Gastrocnemius medialis (tissue), 4 donors: ENCODE data around the gene ZNF587. TPM values are rescaled to one million over a fixed set of nuclear protein-coding genes. Genes with fewer than 3 reads are reported as not detected.
"Not testable (repeated sequence)": the region's sequence is repeated elsewhere in the genome, so short reads cannot be mapped to it uniquely, and the experiment has no call there.

Source experiments
- ATAC-seq, 2 donors: fragments of 150-250 bp; one replicate each; pipeline ENCODE4 v1.9.1; 2016
- DNase-seq, 2 donors: peaks; one replicate each; pipeline ENCODE4 v3.0.0-alpha.2; 2019
- H3K27ac ChIP-seq, 4 donors: fragments of 200-600 bp; sonication (generic); 1 replicate in 1 of 4; 2 replicates in 3 of 4; pipeline ENCODE4 v1.5.1; 2016 to 2018; ENCODE audit warnings: mild to moderate bottlenecking in 2 of 4, moderate library complexity in 1 of 4
- H3K27me3 ChIP-seq, 3 donors: fragments of 200-600 bp; sonication (generic) in 2 of 3; 1 replicate in 1 of 3; 2 replicates in 2 of 3; pipeline versions ENCODE4 v1.5.1 to v1.6.0; 2016 to 2019; ENCODE audit warnings: mild to moderate bottlenecking in 1 of 3, moderate library complexity in 1 of 3
- H3K36me3 ChIP-seq, 2 donors: fragments of 200-600 bp; sonication (generic) in 1 of 2; one replicate each; pipeline ENCODE4 v1.5.1; 2017 to 2018
- H3K4me1 ChIP-seq, 2 donors: fragments of 200-600 bp; sonication (generic) in 1 of 2; one replicate each; pipeline ENCODE4 v1.5.1; 2016 to 2017; ENCODE audit warnings: mild to moderate bottlenecking in 2 of 2
- H3K4me3 ChIP-seq, 4 donors: fragments of 200-600 bp; sonication (generic) in 3 of 4; 1 replicate in 1 of 4; 2 replicates in 3 of 4; pipeline ENCODE4 v1.5.1; 2016 to 2019; ENCODE audit warnings: mild to moderate bottlenecking in 2 of 4
- H3K9me3 ChIP-seq, 3 donors: fragments of 200-600 bp; sonication (generic) in 2 of 3; 1 replicate in 1 of 3; 2 replicates in 2 of 3; pipeline ENCODE4 v1.5.1; 2016 to 2019
- POLR2A ChIP-seq, 2 donors: fragments of 450-650 bp; IDR thresholded peaks; one replicate each; pipeline ENCODE4 v1.6.1; 2017; ENCODE audit warnings: antibody characterized with exemption in 2 of 2, mild to moderate bottlenecking in 2 of 2, moderate library complexity in 2 of 2
- in situ Hi-C, 4 donors: fragments of 200-750 bp; cut with MboI; loops; one replicate each; pipeline versions ENCODE4 v1.15.0 to v1.8.0; 2017; ENCODE audit warnings: low sequenced_read_pairs in 4 of 4
- intact Hi-C: fragments of 100-400 bp; cut with DNase I; formaldehyde crosslinking; loops from one replicate; pipeline ENCODE4 v1.15.1; 2023; ENCODE audit warnings: low total_unique reads
- total RNA-seq, 4 donors: library from RNA; depleted of rRNA; stranded (reverse); fragments of >200 nt; gene quantifications; one replicate each; pipeline versions ENCODE4 v1.1.0 to v1.2.3, GENCODE V29; 2016
- TF ChIP-seq, protein P1 (sequence below), 5 experiments: fragments of 450-650 bp in 3 of 5; fragments of 200-600 bp in 2 of 5; sonication (generic) in 2 of 5; IDR thresholded peaks in 4 of 5; conservative IDR thresholded peaks in 1 of 5; 1 replicate in 4 of 5; 2 replicates in 1 of 5; pipeline ENCODE4 v1.5.1; 2016 to 2019; ENCODE audit warnings: antibody characterized with exemption in 5 of 5, mild to moderate bottlenecking in 3 of 5, moderate library complexity in 3 of 5

ZNF587 gene
- total RNA-seq, 4 donors from 2014 or later, result 4.5 to 9.0 (median 5.5) TPM

DNA sequence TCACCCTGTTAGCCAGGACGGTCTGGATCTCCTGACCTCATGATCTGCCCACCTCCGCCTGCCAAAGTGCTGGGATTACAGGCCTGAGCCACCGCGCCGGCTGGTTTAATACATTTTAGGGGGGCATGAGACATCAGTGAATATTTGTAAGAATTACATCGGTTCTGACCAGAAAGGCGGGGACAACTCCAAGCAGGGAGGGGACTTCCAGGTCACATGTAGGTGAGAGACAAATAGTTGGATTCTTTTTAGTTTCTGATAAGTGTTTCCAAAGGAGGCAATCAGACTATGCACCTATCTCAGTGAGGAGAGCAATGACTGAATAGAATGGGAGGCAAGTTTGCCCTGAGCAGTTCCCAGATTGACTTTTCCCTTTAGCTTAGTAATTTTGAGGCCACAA lies 31.3 kb upstream of the ZNF587 start:
- DNase-seq (no peak), ATAC-seq (no peak)
- TF ChIP-seq POLR2A (IDR thresholded peaks at IDR 0.05), result no peak
- TF ChIP-seq, protein P1, sequence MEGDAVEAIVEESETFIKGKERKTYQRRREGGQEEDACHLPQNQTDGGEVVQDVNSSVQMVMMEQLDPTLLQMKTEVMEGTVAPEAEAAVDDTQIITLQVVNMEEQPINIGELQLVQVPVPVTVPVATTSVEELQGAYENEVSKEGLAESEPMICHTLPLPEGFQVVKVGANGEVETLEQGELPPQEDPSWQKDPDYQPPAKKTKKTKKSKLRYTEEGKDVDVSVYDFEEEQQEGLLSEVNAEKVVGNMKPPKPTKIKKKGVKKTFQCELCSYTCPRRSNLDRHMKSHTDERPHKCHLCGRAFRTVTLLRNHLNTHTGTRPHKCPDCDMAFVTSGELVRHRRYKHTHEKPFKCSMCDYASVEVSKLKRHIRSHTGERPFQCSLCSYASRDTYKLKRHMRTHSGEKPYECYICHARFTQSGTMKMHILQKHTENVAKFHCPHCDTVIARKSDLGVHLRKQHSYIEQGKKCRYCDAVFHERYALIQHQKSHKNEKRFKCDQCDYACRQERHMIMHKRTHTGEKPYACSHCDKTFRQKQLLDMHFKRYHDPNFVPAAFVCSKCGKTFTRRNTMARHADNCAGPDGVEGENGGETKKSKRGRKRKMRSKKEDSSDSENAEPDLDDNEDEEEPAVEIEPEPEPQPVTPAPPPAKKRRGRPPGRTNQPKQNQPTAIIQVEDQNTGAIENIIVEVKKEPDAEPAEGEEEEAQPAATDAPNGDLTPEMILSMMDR (IDR thresholded peaks at IDR 0.05 in 4 of 5, conservative IDR thresholded peaks at IDR 0.05 in 1 of 5), result no peak
- no peak overlapping the region for H3K27ac ChIP-seq
- no peaks in the 10 kb centered on the region for H3K27me3 ChIP-seq
- in situ Hi-C loops (no loop called here), intact Hi-C loops (no loop called here)
- H3K4me3 ChIP-seq, result no peak overlapping the region
- no peaks in the 10 kb centered on the region for H3K36me3 ChIP-seq
- peaks cover 19 to 37% of the 10 kb centered on the region in 2 donors for H3K4me1 ChIP-seq
- no peaks in the 10 kb centered on the region for H3K9me3 ChIP-seq

DNA sequence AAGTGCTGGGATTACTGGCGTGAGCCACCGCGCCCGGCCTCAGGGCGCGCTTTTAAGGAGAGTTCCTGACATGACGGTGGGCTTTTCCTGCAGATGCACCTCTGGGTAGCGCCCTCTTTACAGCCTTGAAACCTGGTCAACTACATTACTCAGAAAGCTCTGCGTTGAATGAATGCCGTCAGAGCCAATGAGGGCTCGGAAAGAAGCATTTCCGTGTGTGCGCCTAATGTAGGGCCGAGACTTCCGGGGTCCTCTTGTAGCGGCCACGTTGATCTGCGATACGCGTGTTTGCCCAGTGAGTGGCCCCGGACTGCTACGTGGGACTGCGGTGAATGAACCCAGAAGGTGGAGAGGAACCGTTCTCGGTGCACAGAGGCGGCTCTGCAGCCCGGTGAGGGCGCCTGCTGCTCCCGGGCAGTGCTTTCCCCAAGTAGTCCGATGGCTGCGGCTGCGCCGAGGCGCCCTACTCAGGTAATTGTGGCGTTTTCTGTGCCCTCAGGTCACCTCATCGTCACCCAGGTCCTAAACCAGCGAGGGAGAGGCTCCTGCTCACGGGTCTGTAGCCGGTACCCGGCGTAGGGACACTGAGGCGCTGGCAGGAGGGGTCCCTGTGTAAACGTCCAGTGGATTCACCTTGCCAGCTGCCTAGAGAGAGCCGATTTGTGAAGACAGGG lies 30.0 kb upstream of the ZNF587 start:
- ATAC-seq (peak; percentile 85 to 91), DNase-seq (peak; percentile 71 to 81)
- no peaks in the 10 kb centered on the region for H3K27me3 ChIP-seq
- intact Hi-C loops, result no loop called here
- peak overlapping the region; percentile 66 to 98 (median 87) for H3K4me3 ChIP-seq
- H3K27ac ChIP-seq, result peak overlapping the region; percentile 75 to 92 (median 78)
- H3K4me1 ChIP-seq, result peaks cover 12 to 32% of the 10 kb centered on the region in 2 donors
- H3K36me3 ChIP-seq, result peaks cover 0 to 7% of the 10 kb centered on the region in 2 donors
- H3K9me3 ChIP-seq, result no peaks in the 10 kb centered on the region
- in situ Hi-C loops, result no loop called here
- peak; percentile 28 to 32 for TF ChIP-seq POLR2A (IDR thresholded peaks at IDR 0.05)
- TF ChIP-seq, protein P1 (IDR thresholded peaks at IDR 0.05 in 4 of 5, conservative IDR thresholded peaks at IDR 0.05 in 1 of 5), result no peak

DNA sequence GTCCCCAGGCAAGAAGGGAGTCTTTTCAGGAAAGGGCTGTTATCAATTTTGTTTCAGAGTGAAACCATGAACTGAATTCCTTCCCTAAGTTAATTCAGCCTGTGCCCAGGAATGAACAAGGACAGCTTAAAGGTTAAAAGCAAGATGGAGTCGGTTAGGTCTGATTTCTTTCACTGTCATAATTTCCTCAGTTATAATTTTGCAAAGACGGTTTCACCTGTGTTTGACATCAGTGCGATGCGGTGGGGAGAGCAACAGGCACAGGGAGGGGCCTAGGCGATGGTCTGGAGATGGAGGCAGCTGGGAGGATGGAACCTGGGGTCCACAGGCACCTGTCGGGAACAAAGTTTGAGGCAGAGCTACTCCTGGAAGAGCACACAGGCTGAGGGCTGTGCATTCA lies 29.1 kb upstream of the ZNF587 start:
- Histone ChIP-seq H3K4me1 (peaks cover 8 to 25% of the 10 kb centered on the region in 2 donors), H3K27ac (peak overlapping the region; percentile 75 to 92 (median 78))

DNA sequence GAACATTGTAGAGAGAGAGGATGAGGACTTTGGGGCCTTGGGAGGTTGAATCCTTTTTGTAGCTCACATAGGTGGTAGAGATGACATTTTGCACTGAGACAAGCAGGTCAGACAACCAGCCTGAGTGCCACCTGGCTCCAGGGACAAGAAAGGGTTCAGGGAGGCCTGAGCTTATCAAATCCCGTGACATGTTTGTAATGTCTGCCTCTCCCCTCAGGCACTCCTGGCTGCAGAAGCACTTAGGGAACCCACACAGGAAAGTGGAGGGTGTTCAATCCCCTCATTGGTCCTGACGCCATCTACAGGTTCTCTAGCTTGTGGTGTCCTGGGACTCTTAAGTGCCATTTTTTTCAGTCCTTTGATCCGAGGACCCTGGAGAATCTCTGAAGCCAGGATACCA lies 28.6 kb upstream of the ZNF587 start:
- peaks cover 8 to 25% of the 10 kb centered on the region in 2 donors for H3K4me1 ChIP-seq
- intact Hi-C loops, in situ Hi-C loops, H3K9me3 ChIP-seq, ATAC-seq, H3K4me3 ChIP-seq, H3K27ac ChIP-seq, H3K27me3 ChIP-seq, DNase-seq, H3K36me3 ChIP-seq: not testable (repeated sequence)

More for the DNA sequence above, 29.1 kb upstream of the ZNF587 start:
- no peak for DNase-seq
- Histone ChIP-seq H3K36me3 (peaks cover 0 to 7% of the 10 kb centered on the region in 2 donors), H3K9me3 (no peaks in the 10 kb centered on the region), H3K27me3 (no peaks in the 10 kb centered on the region), H3K4me3 (peak overlapping the region; percentile 66 to 98 (median 87))
- ATAC-seq, result no peak
- in situ Hi-C loops, result no loop called here
- TF ChIP-seq POLR2A (IDR thresholded peaks at IDR 0.05), result no peak
- TF ChIP-seq, protein P1 (IDR thresholded peaks at IDR 0.05 in 4 of 5, conservative IDR thresholded peaks at IDR 0.05 in 1 of 5), result no peak
- intact Hi-C loops, result no loop called here

DNA sequence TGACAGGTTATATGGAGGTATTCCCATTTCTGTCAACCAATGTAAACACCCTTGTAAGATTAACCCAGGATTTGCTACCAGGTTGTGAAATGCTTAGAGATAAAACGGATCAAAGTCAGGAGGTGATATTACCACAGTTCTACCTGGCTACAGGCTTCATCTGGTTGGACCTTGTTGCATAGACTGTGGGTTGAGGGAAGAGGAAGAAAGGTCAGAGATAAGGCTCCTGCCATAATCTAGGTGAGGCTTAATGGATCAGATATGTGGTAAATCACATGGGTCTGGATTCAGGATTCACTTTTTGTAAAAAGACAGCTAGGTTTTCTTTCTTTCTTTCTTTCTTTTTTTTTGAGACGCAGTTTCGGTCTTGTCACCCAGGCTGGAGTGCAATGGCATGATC lies 28.2 kb upstream of the ZNF587 start:
- H3K27me3 ChIP-seq, in situ Hi-C loops, intact Hi-C loops, H3K27ac ChIP-seq, H3K9me3 ChIP-seq, ATAC-seq, H3K4me3 ChIP-seq, DNase-seq, H3K36me3 ChIP-seq: not testable (repeated sequence)
- H3K4me1 ChIP-seq, result peaks cover 8 to 25% of the 10 kb centered on the region in 2 donors

DNA sequence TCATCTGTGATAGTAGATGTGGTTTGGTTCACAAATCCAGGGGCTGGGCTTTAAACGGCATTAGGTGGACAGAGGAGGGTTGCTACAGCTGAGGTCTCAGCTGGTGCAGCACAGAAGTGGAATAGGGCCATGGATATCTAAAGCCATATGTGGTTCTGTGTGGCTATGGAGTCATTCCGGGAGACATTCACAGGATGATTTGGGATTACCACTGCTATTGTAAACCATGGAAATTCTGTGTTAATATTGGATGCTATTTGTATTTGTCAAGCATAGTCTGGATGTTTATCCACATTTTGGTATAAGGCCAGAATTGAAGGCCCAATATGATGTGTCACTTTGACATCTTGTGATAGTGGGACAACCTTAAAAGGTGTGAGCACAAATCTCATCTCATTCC lies 26.5 kb upstream of the ZNF587 start:
- H3K36me3 ChIP-seq, in situ Hi-C loops, DNase-seq, H3K27me3 ChIP-seq, H3K27ac ChIP-seq, ATAC-seq, H3K4me3 ChIP-seq, intact Hi-C loops, H3K9me3 ChIP-seq: not testable (repeated sequence)
- peaks cover 8 to 25% of the 10 kb centered on the region in 2 donors for H3K4me1 ChIP-seq

DNA sequence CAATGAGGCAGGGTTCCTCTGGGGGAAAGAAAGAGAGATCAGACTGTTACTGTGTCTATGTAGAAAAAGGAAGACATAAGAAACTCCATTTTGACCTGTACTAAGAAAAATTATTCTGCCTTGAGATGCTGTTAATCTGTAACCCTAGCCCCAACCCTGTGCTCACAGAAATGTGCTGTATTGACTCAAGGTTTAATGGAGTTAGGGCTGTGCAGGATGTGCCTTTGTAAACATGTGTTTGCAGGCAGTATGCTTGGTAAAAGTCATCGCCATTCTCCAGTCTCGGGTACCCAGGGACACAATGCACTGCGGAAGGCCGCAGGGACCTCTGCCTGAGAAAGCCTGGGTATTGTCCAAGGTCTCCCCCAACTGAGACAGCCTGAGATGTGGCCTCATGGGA lies 26.1 kb upstream of the ZNF587 start:
- H3K9me3 ChIP-seq, H3K4me3 ChIP-seq, H3K27me3 ChIP-seq, H3K27ac ChIP-seq, intact Hi-C loops, H3K36me3 ChIP-seq, DNase-seq, in situ Hi-C loops, ATAC-seq: not testable (repeated sequence)
- peaks cover 8 to 25% of the 10 kb centered on the region in 2 donors for H3K4me1 ChIP-seq
